GM19463 (cell line): ENCODE measurements around the gene LCNL1.
"Not testable (repeated sequence)": the region's sequence is repeated elsewhere in the genome, so short reads cannot be mapped to it uniquely, and the experiment has no call there.

Experiments
- ATAC-seq: cut with Tn5 transposase; IDR thresholded peaks from one replicate; pipeline ENCODE4 v1.9.1; 2021; ENCODE audit warnings: mild to moderate bottlenecking, moderate library complexity; ENCODE audit not compliant: unreplicated experiment

LCNL1 gene

GRCh38 chr9:136990242-136990911, 7.6 kb downstream of the LCNL1 start:
- ATAC-seq, result no peak

- ATAC-seq, result peak; percentile 82
Measured at GRCh38 chr9:136991993-136992818, 9.4 kb downstream of the LCNL1 start, which contains the start of gene PAXX. TSS of gene PAXX (plus strand) at chr9:136992422. CDS start at chr9:136992444, 22 bp downstream.

DNA sequence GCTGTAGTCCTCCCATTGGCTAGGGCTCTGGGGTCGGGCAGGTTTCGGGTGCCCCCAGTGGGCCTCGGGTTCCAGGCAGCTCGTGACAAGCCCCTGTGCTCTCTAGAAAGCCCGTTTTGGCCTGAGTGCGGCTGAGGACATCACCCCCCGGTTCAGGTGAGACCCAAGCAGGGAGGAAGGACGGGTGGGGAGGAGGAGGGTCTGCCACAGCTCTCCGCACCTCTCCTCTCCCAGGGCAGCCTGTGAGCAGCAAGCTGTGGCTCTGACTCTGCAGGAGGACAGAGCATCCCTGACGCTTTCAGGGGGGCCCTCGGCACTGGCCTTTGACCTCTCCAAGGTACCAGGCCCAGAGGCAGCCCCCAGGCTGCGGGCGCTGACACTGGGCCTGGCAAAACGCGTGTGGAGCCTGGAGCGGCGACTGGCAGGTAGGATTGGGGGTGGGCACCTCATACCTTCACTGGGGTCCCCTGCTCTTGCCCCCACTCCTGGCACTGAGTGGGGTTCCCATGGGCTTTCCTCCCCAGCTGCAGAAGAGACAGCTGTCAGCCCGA, 10.1 kb downstream of the LCNL1 start:
- no peak for ATAC-seq

GRCh38 chr9:136994180-136994887, 11.5 kb downstream of the LCNL1 start:
- ATAC-seq, result no peak

GRCh38 chr9:136994888-136995230, 12.1 kb downstream of the LCNL1 start:
- no peak for ATAC-seq

GRCh38 chr9:136995362-136995761, 12.6 kb downstream of the LCNL1 start:
- ATAC-seq, result no peak

DNA sequence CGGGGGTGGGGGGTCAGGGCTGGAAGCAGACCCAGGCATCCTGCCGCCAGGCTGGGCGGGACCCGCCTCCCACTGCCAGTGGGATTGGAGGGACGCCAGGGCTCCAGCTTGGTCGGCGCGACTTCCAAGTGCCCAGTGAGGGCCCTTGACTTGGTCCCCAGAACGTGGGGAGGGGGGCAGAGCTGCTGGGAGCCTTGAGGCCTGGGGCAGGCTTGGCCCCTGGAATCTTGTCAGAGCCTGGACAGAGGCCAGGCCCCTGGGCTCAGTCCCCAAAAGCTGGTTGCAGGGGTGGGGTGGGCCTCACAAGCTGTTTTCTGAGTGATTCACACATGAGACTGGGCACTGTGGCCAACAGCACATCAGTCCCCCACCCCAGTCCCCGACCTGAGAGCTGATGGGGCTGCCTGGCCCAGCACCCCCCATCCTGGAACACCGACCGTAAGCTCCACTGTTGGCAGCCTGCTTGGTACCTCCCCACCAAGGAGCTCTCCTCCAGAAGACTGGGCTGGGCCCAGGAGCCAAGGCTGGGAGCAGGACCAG, 13.0 kb downstream of the LCNL1 start:
- no peak for ATAC-seq

DNA sequence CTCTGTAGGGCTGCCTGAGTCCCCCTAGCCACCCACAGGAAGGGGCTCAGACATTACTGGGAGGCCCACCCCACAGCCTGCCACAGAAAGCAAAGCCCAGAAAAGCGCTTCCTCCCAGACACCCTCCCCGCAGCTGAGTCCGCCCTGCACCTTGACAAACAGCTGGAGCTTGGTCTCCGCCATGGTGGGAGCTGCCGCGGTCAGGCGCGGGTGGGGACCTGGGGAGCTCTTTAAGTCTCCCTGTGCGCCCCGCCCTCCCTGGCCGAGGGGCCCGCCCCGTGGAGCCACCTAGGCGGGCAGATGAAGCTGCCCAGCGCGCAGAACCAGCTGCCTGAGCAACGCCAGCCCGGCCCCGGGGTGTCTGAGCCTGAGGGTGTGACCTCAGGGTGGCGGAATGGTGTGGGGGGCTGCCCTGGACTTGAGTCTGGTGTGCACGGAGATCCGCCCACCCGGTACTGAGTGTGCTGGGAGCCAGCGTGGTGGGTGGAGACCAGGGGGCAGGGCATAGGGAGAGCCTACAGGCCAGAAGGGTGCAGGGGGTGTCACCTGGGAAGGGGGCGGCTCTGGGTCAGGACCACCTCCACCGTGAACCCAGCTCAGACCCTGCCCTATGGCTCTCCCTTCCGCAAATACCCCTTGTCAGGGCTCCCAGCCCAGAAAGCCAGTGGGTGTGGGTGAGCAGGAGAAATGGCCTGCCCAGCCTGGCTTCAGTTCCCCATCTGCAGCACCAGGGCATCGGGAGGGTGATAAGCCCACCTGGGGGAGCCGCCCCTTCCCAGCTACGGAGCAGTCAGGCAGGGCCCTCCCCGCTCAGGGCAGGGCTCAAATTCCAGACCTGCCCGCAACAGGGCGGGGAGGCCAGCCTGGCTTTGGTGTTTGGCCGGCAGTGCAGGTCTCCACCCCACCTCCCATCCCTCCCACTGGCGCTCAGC, 13.8 kb downstream of the LCNL1 start, which contains the start of gene CLIC3:
TSS of gene CLIC3 (minus strand) at position 208 of the 932 bp plus-strand sequence. CDS start at position 183, 25 bp downstream.
- ATAC-seq, result no peak

GRCh38 chr9:136997371-136997770, 14.6 kb downstream of the LCNL1 start:
- ATAC-seq, result no peak

DNA sequence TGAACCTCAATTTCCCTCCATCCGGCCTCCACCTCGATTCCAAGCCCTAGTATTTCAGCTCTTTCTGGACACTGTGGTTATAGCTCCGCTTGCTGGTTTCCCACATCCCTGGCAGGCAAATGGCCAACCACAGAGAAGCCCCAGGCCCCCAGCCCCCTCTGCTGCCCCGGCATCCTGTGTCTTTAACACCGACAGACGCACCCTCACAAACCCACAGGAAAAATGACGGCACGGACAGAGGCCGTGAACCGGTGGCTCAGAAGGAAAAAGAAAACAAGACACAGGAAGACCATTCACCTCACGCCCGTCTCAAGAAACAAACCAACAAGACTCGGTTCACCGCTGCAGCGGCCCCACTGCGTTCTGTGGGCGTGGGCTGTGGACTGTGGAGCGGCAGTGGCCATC, 15.0 kb downstream of the LCNL1 start:
- ATAC-seq, result no peak

GRCh38 chr9:137000177-137000930, 17.6 kb downstream of the LCNL1 start:
- peak; percentile 68 for ATAC-seq

DNA sequence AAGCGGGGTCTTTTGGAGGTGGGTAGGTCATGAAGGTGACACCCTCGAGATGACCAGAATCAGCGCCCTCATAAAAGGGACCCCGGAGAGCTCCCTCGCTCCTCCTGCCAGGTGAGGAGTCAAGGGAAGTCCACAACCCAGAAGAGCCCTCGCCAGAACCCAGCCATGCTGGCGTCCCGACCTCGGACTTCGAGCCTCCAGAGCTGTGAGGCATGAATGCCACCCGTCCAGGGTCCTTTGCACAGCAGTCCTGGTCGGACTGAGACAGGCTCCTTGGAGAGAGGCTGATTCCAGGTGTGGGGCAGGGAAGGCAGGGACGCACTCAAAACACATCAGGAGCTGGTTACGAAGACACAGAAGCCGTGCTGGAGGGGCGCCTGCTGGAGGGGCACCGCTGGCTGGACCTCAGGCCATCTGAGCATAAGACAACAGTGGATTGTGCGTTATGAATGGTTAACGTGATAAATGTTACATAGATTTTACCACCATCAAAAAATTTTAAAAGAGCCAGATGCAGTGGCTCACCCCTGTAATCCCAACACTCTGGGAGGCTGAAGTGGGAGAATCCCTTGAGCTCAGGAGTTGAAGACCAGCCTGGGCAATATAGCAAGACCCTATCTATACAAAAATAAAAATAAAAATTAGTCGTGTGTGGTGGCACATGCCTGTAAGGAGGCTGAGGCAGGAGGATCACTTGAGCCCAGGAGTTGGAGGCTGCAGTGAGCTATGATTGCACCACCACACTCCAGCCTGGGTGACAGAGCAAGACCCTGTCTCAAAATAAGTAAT, 19.3 kb downstream of the LCNL1 start:
- ATAC-seq, result no peak

DNA sequence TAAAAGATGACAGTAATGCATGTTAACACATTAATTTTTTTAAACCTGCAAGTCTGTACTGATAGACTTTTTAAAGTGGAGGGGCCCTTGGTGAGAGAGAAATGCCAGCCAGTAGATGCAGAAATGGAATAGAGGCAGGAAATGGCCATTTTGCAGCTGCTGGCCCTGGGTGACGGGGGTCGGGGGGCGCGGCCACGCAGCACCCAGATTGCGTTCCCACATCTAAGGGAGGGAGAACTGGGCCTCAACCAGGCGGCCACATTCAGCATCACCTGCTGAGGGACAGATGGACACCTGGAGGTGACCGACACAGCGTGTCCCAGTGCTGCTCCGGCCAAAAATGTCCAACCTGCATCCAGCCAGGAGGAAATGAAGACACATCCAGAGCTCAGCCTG, 19.9 kb downstream of the LCNL1 start:
- ATAC-seq, result no peak

DNA sequence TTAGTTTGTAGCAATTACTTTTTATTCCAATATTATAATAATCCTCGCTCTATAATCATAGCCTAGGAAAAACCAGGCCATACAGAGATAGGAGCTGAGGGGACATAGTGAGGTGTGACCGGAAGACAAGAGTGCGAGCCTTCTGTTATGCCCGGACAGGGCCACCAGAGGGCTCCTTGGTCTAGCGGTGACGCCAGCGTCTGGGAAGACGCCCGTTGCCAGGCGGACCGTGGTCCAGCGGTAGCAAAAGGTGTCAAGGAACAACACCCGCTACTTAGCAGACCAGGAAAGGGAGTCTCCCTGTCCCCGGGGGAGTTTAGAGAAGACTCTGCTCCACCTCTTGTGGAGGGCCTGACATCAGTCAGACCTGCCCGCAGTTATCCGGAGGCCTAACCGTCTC, 21.5 kb downstream of the LCNL1 start:
- not testable (repeated sequence) for ATAC-seq

DNA sequence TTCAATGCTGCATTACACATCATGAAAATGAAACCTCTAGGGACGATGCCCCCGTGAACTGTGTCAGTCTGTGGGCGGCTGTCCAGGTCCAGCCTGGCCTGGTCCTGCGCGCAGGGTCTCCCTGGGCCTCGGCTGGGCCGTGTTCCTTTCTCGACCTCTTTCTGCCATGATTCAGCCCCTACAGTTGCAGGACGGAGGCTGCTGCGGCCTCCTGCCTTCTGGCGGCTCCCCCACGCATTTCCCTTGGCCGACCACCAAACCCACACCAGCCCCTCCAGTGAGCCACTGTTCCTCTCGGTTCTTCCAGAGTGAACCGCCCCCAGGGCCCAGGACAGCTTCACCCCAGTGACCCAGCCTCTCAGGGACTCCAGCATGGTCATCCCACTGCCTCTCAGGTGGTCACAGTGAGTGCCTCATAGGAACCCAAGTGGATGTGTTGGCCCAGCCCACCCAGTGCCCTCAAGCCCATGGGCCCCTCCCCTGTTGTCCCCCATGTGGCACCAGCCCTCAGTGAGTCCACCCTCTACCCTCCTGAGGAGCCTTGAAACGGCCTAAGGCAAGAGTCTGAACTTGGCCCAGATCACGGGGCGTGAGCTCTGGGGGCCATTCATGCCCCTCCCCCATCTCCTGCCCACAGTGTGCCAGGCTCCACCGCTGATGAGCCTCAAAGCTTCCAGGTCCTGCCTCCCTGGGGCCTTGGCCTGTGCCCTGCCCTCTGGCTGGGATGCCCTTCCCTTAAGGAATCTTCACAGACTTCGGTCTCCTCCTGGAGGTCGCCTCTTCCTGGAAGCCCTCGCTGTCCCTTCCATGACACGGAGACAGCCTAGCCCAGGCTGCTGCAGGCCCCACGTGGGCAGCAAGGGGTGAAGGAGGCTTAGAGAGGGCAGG, 23.6 kb downstream of the LCNL1 start:
- ATAC-seq, result no peak

DNA sequence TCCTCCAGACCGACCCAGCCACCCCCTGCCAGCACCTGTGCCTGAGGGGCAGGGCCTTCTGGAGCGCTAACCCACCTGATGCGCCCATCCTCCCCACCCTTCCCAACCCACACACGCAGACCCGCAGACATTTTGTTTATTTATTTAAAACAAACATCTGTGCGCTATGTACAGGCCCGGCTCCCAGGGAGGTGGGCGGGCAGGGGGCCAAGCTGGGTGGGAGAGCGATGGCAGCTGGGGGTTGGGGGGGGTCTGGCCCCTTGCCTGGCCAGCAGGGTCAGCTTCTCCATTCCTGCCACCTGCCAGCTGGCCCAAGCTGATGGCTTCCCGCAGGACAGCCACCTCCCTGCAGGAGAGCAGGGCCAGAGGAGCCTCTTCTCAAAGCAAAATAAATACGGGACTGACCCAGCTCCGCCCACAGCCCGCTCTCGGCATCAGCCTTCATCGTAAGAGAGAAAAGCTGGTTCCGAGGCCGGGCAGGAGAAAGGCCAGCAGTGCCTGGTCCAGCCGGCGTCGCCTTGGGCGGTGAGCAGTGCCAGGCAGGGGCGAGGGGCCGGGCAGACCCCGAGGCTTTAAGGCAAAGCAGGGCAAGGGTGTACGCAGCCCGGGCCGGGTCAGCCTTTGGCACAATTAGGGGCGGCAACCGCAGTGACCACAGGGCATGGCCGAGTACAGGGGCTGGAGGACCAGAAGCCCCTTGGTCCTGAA, 24.5 kb downstream of the LCNL1 start:
- ATAC-seq, result no peak

- no peak for ATAC-seq
Measured at GRCh38 chr9:137007816-137008270, 25.1 kb downstream of the LCNL1 start.
